ENCODE results near the gene COL7A1.

- TF ChIP-seq POLR2A (IDR thresholded peaks at IDR 0.05): no peak
- TF ChIP-seq CTCF (IDR thresholded peaks at IDR 0.05): no peak
These were observed 26.3 kb upstream of the COL7A1 start, which contains the start of gene TMEM89 for GRCh38 chr3:48621461-48621869.

Data from adrenal gland (tissue), 5 donors.